Measurements from ENCODE around the gene TTC34. TPM values are rescaled to one million over a fixed set of nuclear protein-coding genes. Genes with fewer than 3 reads are reported as not detected.
"Not testable (repeated sequence)": the region's sequence is repeated elsewhere in the genome, so short reads cannot be mapped to it uniquely, and the experiment has no call there.

Gene TTC34
- total and polyA plus RNA-seq, 7 donors: 0.01 to 0.15 (median 0.04) TPM

DNA sequence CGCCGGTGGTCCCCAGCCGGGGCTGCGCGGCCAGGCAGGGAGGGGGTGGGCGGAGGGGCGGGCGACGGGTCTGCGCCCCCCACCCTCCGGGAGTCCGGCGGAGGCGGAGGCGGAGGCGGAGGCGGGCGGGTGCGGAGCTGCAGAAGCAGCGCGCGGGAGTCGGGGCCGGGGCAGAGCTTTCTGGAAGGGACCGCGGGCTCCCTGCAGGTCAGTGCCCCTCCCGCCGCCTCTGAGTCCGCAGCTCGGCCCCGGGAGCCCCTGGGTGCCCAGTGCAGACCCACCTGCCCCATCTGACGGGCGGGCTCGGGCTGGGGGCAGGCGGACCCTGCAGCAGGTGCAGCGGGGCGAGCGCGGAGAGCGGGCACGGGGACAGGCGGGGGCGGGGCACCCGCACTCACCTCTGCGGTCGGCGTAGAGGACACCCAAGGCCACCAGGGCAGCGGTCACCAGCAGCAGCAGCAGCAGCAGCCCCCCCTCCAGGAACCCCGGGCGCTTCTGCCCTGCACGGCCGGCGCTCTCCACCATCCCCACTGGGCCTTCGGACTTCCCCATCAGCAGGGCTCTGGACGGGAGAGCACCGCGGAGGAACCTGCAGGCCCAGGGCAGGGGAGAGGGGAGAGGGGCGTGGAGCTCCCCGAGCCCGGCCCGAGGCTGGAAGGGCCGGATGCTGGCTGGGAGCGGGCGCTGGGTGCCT is 172.4 kb downstream of the TTC34 start:
- no peaks in the 10 kb centered on the region for H3K9me3 ChIP-seq
- TF ChIP-seq, protein P1, sequence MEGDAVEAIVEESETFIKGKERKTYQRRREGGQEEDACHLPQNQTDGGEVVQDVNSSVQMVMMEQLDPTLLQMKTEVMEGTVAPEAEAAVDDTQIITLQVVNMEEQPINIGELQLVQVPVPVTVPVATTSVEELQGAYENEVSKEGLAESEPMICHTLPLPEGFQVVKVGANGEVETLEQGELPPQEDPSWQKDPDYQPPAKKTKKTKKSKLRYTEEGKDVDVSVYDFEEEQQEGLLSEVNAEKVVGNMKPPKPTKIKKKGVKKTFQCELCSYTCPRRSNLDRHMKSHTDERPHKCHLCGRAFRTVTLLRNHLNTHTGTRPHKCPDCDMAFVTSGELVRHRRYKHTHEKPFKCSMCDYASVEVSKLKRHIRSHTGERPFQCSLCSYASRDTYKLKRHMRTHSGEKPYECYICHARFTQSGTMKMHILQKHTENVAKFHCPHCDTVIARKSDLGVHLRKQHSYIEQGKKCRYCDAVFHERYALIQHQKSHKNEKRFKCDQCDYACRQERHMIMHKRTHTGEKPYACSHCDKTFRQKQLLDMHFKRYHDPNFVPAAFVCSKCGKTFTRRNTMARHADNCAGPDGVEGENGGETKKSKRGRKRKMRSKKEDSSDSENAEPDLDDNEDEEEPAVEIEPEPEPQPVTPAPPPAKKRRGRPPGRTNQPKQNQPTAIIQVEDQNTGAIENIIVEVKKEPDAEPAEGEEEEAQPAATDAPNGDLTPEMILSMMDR (IDR thresholded peaks at IDR 0.05): no peak
- DNase-seq (no peak), ATAC-seq (no peak)
- peaks cover 0 to 72% (median 15%) of the 10 kb centered on the region in 3 donors for H3K27me3 ChIP-seq (ENCODE audit: insufficient read depth in 3 of 3, low read length in 2 of 3)
- H3K4me3 ChIP-seq: no peak overlapping the region
- H3K27ac ChIP-seq: no peak overlapping the region
- H3K4me1 ChIP-seq: no peaks in the 10 kb centered on the region
- no peaks in the 10 kb centered on the region for H3K36me3 ChIP-seq (ENCODE audit: insufficient read depth in 1 of 2, low read depth in 1 of 2)
- 1 to 2% (median 1%) methylated on average over 23 to 64 of the region's 64 CpGs for WGBS, 3 donors
- intact Hi-C loops (cut with DNase I): no loop called here

DNA sequence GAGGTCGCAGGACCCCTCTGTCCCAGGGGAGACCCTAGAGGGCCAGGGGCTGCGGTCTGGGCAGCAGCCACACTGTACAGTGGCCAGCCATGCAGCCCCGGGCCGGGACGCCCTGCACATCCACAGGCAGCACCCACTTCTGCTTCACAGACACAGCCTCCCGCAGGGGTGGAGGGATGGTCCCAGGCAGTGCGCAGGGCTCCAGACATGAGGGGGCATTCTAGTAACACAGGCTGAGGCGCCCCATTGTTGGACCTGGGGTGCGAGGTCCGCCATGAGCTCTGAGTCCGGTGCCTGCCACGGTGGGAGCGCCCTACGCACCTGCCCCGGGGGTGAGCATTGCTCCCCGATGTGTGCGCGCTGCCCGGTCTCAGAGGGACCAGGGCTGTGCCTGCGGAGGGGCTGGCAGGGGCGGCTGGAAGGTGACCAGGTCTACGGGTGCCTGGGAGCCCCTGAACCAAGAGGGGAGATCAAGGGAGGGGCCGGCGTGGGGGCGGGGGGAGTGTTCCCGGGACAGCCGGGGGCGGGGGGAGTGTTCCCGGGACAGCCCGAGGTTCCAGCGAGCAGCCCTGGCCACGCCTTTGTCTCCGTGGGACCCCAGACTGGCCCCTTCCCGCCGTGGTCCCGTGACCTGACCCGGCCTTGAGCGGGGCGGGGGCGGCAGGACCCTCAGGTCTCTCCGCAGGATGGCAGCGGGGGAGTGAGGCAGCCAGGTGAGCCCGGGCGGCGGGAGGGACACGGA is 173.1 kb downstream of the TTC34 start:
- no peak overlapping the region for H3K4me3 ChIP-seq
- H3K36me3 ChIP-seq (ENCODE audit: insufficient read depth in 1 of 2, low read depth in 1 of 2): no peaks in the 10 kb centered on the region
- 7 to 10% (median 8%) methylated on average over 35 to 46 of the region's 46 CpGs for WGBS, 3 donors
- DNase-seq (no peak), ATAC-seq (no peak)
- intact Hi-C loops (cut with DNase I): no loop called here
- peaks cover 0 to 69% (median 15%) of the 10 kb centered on the region in 3 donors for H3K27me3 ChIP-seq (ENCODE audit: insufficient read depth in 3 of 3, low read length in 2 of 3)
- no peak overlapping the region for H3K27ac ChIP-seq
- no peaks in the 10 kb centered on the region for H3K9me3 ChIP-seq
- TF ChIP-seq, protein P1 (IDR thresholded peaks at IDR 0.05): no peak
- H3K4me1 ChIP-seq: no peaks in the 10 kb centered on the region

DNA sequence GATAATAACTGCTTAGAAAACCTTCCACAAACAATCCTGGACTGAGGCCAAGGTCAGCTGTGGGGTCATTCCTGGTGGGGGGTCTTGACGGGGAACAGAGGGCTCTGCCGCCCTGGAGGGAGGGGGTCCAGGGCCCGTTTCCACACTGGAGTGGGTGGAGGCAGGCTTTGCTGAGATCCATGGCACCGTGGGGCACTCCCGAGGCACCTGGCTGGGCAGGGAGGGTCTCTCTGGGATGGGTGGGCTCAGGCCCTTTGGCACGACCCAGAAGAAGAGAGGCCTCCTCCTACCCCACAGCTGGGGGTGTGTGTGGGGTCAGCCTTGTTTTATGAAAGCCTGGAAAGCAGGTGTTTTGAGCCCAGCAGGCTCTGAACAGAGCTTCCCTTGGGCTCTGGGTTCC is 173.7 kb downstream of the TTC34 start:
- ATAC-seq (no peak), DNase-seq (no peak)
- Histone ChIP-seq H3K4me3 (no peak overlapping the region), H3K27me3 (ENCODE audit: insufficient read depth in 3 of 3, low read length in 2 of 3) (peaks cover 0 to 63% (median 12%) of the 10 kb centered on the region in 3 donors), H3K9me3 (no peaks in the 10 kb centered on the region), H3K36me3 (ENCODE audit: insufficient read depth in 1 of 2, low read depth in 1 of 2) (no peaks in the 10 kb centered on the region), H3K4me1 (no peaks in the 10 kb centered on the region), H3K27ac (no peak overlapping the region)
- TF ChIP-seq, protein P1 (IDR thresholded peaks at IDR 0.05): no peak
- WGBS, 3 donors: 21 to 27% (median 24%) methylated on average over 6 of the region's 6 CpGs
- intact Hi-C loops (cut with DNase I): no loop called here

DNA sequence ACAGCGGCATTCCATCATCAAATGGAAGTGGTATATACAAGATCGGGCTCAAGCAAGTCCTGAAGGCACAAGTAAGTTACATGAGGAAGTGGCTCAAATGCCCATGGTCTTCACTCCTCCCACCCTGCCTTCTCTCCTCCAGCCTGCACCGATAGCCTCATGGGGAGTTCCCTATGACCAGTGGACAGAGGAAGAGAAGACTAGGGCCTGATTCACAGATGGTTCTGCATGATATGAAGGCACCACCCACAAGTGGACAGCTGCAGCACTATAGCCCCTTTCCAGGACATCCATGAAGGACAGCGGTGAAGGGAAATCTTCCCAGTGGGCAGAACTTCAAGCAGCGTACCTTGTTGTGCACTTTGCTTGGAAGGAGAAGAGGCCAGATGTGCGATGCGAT is 175.7 kb downstream of the TTC34 start:
- H3K4me3 ChIP-seq; ATAC-seq; H3K4me1 ChIP-seq; DNase-seq; intact Hi-C loops (cut with DNase I); H3K27ac ChIP-seq; H3K36me3 ChIP-seq (ENCODE audit: insufficient read depth in 1 of 2, low read depth in 1 of 2); H3K9me3 ChIP-seq: not testable (repeated sequence)
- WGBS, 3 donors: 48 to 60% (median 51%) methylated on average over 7 of the region's 7 CpGs
- peaks cover 0 to 60% (median 8%) of the 10 kb centered on the region in 3 donors for H3K27me3 ChIP-seq (ENCODE audit: insufficient read depth in 3 of 3, low read length in 2 of 3)

DNA sequence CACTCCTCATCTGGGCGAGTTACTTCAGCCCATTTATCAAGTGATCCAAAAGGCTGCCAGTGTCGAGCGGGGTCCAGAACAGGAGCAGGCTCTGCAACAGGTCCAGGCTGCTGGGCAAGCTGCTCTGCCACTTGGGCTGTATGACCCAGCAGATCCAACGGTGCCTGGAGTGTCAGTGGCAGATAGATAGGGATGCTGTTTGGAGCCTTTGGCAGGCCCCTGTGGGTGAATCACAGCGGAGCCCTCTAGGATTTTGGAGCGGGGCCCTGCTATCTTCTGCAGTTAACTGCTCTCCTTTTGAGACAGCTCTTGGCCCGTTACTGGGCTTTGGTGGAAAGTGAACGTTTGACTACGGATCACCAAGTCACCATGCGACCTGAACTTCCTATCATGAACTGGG is 176.2 kb downstream of the TTC34 start:
- ATAC-seq (no peak), DNase-seq (no peak)
- Histone ChIP-seq H3K4me1 (no peaks in the 10 kb centered on the region), H3K9me3 (no peaks in the 10 kb centered on the region), H3K27ac (no peak overlapping the region), H3K36me3 (ENCODE audit: insufficient read depth in 1 of 2, low read depth in 1 of 2) (no peaks in the 10 kb centered on the region), H3K4me3 (no peak overlapping the region), H3K27me3 (ENCODE audit: insufficient read depth in 3 of 3, low read length in 2 of 3) (peaks cover 0 to 64% (median 8%) of the 10 kb centered on the region in 3 donors)
- intact Hi-C loops (cut with DNase I): no loop called here
- WGBS, 3 donors: 79 to 82% (median 80%) methylated on average over 10 of the region's 10 CpGs
- TF ChIP-seq, protein P1 (IDR thresholded peaks at IDR 0.05): no peak
